GM19395 (cell line): Measurements from ENCODE around the gene CALN1.
"Not testable (repeated sequence)": the region's sequence is repeated elsewhere in the genome, so short reads cannot be mapped to it uniquely, and the experiment has no call there.

ENCODE experiments used
- ATAC-seq: cut with Tn5 transposase; IDR thresholded peaks from one replicate; pipeline ENCODE4 v1.9.1; 2021; ENCODE audit warnings: mild to moderate bottlenecking, moderate library complexity; ENCODE audit not compliant: unreplicated experiment

Gene CALN1

GRCh38 chr7:71991586-71991985 lies 420.6 kb downstream of the CALN1 start:
- ATAC-seq: no peak

DNA sequence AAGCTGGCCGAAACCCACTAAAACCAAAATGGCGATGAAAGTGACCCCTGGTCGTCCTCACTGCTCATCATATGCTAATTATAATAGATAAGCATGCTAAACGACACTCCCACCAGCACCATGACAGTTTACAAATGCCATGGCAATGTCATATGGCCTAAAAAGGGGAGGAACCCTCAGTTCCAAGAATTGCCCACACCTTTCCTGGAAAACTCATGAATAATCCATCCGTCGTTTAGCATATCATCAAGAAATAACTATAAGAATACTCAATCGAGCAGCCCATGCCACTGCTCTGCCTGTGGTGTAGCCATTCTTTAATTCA lies 422.0 kb downstream of the CALN1 start:
- no peak for ATAC-seq

GRCh38 chr7:71988201-71988600 lies 423.9 kb downstream of the CALN1 start:
- ATAC-seq: no peak

DNA sequence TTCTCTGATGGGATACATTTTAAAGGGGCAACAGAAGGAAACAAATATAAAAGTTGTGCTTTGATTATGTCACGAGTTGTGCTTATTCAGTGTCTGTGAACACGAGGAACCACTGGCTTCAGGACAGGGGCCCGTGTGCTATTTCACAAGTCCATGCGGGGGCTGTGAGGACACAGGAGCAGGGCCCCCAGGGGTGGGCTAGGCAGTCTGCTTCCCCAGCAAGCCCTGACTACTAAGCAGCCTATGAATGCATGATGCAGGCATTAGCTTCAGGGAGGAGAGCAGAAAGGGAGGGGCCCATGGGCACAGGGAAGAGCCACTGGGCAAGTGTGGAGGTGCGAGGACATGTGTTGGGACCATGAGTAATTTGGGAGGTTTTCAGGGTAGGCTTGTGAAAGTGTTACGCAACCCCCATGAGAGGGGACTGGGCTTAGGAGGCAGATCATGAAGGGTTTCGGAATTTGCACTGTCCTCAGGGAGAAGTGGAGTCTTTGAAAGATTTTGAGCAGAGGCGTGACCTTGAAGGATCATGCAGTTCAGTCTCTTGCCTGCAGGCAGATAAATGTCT lies 424.9 kb downstream of the CALN1 start:
- ATAC-seq: no peak

DNA sequence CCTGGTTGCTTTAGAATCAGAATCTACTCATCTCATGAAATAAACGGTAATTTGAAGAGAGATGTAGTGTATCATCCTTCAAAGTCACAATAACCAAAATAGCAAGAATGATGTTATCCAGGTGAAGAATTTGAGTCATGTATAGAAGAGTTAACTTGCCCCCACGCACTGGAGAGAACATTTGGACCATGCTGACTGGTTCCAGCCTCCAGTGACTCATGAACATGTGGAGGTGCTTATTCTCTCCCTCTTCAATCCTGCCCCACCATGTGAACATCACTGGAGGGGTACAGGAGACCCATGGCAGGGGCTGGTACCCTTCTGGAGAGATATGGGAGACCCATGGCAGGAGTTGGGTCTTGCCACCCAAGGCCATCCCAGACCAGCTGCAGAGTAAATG lies 427.8 kb downstream of the CALN1 start:
- ATAC-seq: no peak

DNA sequence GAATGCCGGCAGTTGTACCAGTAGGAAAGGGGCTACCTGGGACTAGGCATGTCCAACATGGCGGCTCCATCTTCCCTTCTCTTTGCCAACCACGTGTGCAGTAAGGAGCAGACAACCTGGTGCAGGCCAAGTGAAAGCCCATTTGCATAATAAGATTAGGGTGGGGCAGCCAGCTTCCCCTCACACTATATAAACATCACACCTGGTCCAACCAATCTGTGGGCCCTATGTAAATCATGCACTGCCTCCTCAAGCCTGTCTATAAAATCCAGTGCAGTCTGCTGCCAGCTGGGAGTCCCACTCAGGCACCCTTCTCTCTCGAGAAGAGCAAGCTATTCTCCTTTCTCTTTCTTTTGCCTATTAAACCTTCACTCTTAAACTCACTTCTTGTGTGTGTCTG lies 429.3 kb downstream of the CALN1 start:
- ATAC-seq: no peak

DNA sequence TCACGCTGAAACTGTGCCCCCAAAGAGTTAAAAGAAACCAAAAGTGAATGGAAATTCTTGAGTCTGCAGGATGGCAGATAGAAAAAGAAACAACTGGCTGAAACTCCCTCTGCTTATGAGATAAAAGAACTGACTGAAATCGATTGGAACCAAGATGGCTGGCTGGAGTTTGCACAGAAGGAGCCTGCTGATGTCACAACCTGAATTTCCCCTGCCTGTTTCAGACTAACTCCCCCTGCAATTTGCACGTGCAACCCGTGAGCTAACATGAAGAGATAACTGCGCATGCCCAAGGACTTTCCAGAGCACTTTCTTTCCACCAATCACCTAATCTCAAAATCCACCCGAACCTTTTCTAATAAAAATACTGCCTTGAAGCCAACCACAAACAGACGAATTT lies 435.5 kb downstream of the CALN1 start:
- ATAC-seq: no peak

DNA sequence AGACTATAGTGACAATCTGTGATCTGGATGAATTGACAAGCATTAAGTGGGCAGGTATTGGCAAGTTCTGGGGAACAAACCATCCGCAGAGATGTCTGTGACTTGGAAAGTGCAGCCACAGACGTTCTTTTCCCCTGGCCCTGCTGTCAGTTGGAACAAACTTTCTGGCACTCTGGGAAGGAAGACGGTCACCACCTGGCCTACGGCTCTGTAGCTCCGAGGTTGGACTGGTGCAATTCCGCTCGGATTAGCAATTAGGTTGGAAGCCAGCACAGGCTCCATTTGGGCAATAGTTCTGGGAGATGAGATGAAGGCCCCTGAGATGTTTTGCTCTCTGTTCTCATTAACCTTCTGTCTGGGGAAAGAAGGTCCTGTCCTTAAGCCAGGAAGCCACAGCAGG lies 437.5 kb downstream of the CALN1 start:
- no peak for ATAC-seq

GRCh38 chr7:71972534-71972933 lies 439.6 kb downstream of the CALN1 start:
- no peak for ATAC-seq

DNA sequence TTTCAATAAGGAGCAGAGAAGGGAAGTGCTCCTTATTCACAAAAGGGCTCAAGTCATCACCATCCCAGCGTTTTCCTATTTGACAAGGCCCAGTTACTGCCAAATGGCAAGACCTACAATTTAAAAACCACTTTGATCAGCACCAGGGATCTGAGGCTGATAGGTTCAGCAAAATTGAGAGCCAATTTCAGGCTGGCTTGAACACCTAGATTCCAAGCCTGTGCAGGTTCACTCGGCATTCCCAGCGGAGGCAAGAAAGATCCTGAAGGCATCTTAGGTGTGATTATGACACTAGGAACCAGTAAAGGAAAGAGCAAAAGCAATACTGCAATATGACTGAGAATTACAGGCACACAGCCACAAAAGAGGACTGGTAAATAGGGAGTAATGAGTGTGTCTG lies 441.4 kb downstream of the CALN1 start:
- no peak for ATAC-seq

DNA sequence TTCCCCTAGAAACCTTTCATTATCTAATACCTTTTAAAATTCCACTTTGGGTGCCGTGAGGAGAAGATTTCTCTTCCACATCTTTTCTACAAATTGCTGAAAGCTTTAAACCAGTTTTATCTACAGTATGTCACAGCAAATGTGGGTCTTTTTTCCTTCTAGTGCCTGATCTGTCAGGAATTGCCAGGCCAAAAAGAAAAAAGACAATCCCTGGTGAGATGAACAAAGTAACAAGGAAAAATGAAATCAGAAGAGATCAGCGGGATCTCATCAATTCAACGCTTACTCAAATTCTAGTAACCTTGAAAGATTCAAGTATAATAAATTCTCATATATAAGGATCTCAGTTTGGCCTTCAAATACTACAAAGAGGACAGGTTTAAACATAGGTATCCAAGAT lies 449.5 kb downstream of the CALN1 start:
- ATAC-seq: no peak

DNA sequence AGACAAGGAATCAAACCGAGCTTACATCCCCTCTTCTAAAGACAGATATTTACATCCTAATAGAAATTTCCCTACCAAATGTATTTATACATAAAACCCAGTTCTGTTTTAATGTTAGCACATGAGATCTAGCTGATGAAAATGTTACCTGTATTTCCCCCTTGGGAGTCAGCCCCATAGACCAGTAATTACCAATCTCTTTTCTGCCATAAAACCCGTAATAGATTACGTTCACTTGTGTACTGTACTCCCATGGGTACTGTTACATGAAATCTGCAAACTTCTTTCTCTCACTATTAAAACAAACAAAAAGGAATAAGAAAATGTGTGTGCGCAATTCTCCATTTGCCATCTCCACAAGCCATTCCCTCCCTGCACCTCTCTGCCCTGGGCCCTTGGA lies 450.9 kb downstream of the CALN1 start:
- ATAC-seq: no peak

DNA sequence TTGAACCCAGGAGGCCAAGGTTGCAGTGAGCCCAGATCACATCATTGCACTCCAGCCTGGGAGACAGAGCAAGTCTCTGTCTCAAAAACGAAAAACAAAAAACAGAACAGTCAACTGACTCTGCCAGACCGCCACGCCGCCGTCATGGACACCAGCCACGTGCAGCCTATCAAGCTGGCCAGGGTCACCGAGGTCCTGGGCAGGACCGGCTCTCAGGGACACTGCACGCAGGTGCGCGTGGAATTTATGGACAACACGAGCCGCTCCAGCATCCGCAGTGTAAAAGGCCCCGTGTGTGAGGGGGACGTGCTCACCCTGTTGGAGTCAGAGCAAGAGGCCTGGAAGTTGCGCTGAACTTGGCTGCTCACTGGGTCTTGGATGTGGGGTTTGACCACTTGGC lies 470.0 kb downstream of the CALN1 start:
- ATAC-seq: no peak

- no peak for ATAC-seq
These were observed 474.2 kb downstream of the CALN1 start for GRCh38 chr7:71937840-71938371.

- no peak for ATAC-seq
These were observed 476.5 kb downstream of the CALN1 start for GRCh38 chr7:71935674-71936073.

DNA sequence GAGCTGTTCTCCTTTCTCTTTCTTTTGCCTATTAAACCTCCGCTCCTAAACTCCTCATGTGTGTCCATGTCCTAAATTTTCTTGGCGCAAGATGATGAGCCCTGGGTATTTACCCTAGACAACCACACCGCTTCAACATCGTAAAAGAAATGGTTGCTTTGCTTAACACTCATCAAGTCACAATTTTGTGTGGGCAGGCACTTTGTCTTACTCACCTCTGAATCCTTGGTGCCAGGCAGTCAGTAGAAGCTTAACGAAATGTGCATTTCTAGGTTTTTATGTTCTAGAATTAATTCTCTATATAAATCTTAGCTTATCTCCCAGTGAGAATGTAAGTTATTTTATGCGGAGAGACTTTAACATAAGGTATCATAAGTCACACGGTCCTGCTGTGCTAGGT lies 478.7 kb downstream of the CALN1 start:
- no peak for ATAC-seq

- ATAC-seq: no peak
These were observed 486.5 kb downstream of the CALN1 start for GRCh38 chr7:71925663-71926062.

GRCh38 chr7:71914204-71914603 lies 497.9 kb downstream of the CALN1 start:
- not testable (repeated sequence) for ATAC-seq

- no peak for ATAC-seq
These were observed 499.7 kb downstream of the CALN1 start for GRCh38 chr7:71912476-71912875.

DNA sequence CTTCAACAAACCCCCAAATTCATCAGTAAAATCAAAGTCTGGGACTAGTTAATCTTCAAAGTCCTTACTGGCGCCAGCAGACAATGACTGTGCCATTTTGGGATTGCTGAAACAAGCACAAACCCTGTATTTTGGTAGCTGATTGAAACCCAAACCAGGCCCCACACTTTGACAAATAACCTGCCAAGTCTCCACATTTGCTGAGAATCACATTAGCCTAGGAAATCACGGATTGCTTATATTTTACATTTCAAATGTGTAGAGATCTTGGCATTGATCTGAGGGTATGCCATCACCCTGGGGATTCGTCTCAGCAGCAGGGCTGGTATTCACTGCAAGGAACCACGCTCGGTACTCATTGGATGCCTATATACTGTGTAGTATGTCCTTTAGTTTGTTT lies 501.1 kb downstream of the CALN1 start:
- ATAC-seq: no peak

DNA sequence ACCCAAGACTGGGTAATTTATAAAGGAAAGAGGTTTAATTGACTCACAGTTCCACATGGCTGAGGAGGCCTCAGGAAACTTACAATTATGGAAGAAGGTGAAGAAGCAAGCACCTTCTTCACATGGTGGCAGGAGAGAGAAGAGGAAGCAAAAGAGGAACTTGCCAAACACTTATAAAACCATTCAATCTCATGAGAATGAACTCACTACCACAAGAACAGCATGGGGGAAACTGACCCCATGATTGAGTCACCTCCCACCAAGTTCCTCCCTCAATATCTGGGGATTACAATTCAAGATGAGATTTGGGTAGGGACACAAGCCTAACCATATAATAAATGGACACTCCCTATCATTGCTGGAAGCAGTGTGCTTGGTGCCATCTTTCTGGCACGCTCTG lies 506.3 kb downstream of the CALN1 start:
- no peak for ATAC-seq

DNA sequence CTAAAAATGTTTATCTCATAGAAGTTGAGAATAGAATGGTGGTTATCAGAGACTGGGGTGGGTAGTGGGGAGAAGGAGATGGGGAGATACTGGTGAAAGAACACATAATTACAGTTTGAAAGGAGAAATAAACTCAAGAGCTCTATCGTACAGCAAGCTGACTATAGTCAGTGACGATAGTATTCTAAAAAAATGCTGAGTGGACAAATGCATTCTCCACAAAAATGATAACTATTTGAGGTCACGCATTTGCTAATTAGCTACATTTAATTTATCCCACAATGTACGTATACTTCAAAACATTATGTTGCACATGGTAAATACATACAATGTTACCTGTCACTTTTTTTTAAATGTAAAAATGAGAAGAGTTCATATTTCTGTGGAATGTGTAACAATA lies 507.7 kb downstream of the CALN1 start:
- ATAC-seq: no peak

DNA sequence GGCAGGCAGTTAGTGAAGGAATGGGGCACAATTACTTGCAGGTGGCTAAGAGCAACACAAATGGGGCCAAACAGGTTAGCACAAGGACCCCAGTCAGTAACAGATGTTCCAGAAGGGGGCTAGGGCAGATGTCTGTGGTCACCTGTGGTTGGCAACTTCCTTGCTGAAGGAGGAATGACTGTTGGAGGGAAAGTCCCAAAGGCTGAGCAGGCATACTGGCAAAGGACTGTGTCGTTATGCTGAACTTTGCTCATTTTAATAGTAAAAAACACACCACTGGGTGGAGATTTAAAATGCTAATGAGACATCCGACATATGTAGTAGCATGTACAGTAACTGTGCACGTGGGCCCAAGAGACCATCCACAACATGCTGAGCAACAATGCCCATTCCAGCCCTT lies 511.6 kb downstream of the CALN1 start:
- no peak for ATAC-seq

- ATAC-seq: no peak
These were observed 515.6 kb downstream of the CALN1 start for GRCh38 chr7:71896535-71896934.
